Peyer's patch (tissue), 4 donors: Measurements from ENCODE around the gene PDCD6IP. TPM values are rescaled to one million over a fixed set of nuclear protein-coding genes. Genes with fewer than 3 reads are reported as not detected.

Experiments
- DNase-seq, 3 donors: peaks; one replicate each; pipeline ENCODE4 v3.0.0-alpha.2; 2017 to 2019
- H3K27ac ChIP-seq, 4 donors: fragments of 200-600 bp; sonication (generic); one replicate each; pipeline ENCODE4 v1.5.1; 2016 to 2019
- H3K27me3 ChIP-seq, 2 donors: fragments of 200-600 bp; sonication (generic); one replicate each; pipeline ENCODE4 v1.5.1; 2019
- H3K36me3 ChIP-seq, 3 donors: fragments of 200-600 bp; sonication (generic); one replicate each; pipeline ENCODE4 v1.5.1; 2016 to 2019
- H3K4me1 ChIP-seq, 4 donors: fragments of 200-600 bp; sonication (generic); one replicate each; pipeline ENCODE4 v1.5.1; 2016 to 2019
- H3K4me3 ChIP-seq, 4 donors: fragments of 200-600 bp; sonication (generic); 1 replicate in 3 of 4; 2 replicates in 1 of 4; pipeline ENCODE4 v1.5.1; 2016 to 2019; ENCODE audit warnings: mild to moderate bottlenecking in 1 of 4
- H3K9me3 ChIP-seq, 4 donors: fragments of 200-600 bp; sonication (generic); one replicate each; pipeline ENCODE4 v1.5.1; 2016 to 2019; ENCODE audit warnings: mild to moderate bottlenecking in 1 of 4
- CTCF ChIP-seq, 6 experiments: fragments of 450-650 bp in 4 of 6; fragments of 200-600 bp in 2 of 6; sonication (generic) in 1 of 6; IDR thresholded peaks; one replicate each; pipeline ENCODE4 v1.5.1; 2017 to 2019; ENCODE audit warnings: antibody characterized with exemption in 6 of 6, mild to moderate bottlenecking in 3 of 6, moderate library complexity in 1 of 6
- POLR2A ChIP-seq, 2 donors: fragments of 450-650 bp; IDR thresholded peaks; one replicate each; pipeline ENCODE4 v1.5.1; 2017; ENCODE audit warnings: antibody characterized with exemption in 2 of 2, mild to moderate bottlenecking in 2 of 2, moderate library complexity in 2 of 2
- total RNA-seq, 4 donors: library from RNA; depleted of rRNA; stranded (reverse); fragments of >200 nt; gene quantifications; one replicate each; pipeline ENCODE4 v1.1.0, GENCODE V29; 2016

Gene PDCD6IP
- total RNA-seq, 4 donors from 2014 or later = 49.5 to 151 (median 136) TPM

GRCh38 chr3:33904730-33905129 lies 106.3 kb downstream of the PDCD6IP start:
- H3K4me3 ChIP-seq = no peak overlapping the region
- no peaks in the 10 kb centered on the region for H3K36me3 ChIP-seq
- no peak overlapping the region for H3K27ac ChIP-seq
- DNase-seq = no peak
- TF ChIP-seq CTCF (IDR thresholded peaks at IDR 0.05) = no peak
- no peak for TF ChIP-seq POLR2A (IDR thresholded peaks at IDR 0.05)
- no peaks in the 10 kb centered on the region for H3K4me1 ChIP-seq
- H3K27me3 ChIP-seq = no peaks in the 10 kb centered on the region
- no peaks in the 10 kb centered on the region for H3K9me3 ChIP-seq

- Histone ChIP-seq H3K36me3 (no peaks in the 10 kb centered on the region), H3K27me3 (no peaks in the 10 kb centered on the region), H3K4me1 (no peaks in the 10 kb centered on the region), H3K4me3 (no peak overlapping the region), H3K9me3 (no peaks in the 10 kb centered on the region), H3K27ac (no peak overlapping the region)
- TF ChIP-seq POLR2A (IDR thresholded peaks at IDR 0.05) = no peak
- no peak for TF ChIP-seq CTCF (IDR thresholded peaks at IDR 0.05)
- DNase-seq = no peak
Measured at GRCh38 chr3:33908250-33908851, 109.9 kb downstream of the PDCD6IP start.

- Histone ChIP-seq H3K4me1 (no peaks in the 10 kb centered on the region), H3K27me3 (no peaks in the 10 kb centered on the region), H3K27ac (no peak overlapping the region), H3K36me3 (no peaks in the 10 kb centered on the region), H3K4me3 (no peak overlapping the region), H3K9me3 (no peaks in the 10 kb centered on the region)
- no peak for DNase-seq
- TF ChIP-seq POLR2A (IDR thresholded peaks at IDR 0.05) = no peak
- no peak for TF ChIP-seq CTCF (IDR thresholded peaks at IDR 0.05)
Measured at GRCh38 chr3:33909547-33909946, 111.1 kb downstream of the PDCD6IP start.

- DNase-seq = no peak
Measured at GRCh38 chr3:33910031-33910430, 111.6 kb downstream of the PDCD6IP start.

GRCh38 chr3:33911525-33912322 lies 113.3 kb downstream of the PDCD6IP start:
- no peak for TF ChIP-seq POLR2A (IDR thresholded peaks at IDR 0.05)
- no peak for TF ChIP-seq CTCF (IDR thresholded peaks at IDR 0.05)

More at GRCh38 chr3:33910031-33910430, 111.6 kb downstream of the PDCD6IP start:
- H3K9me3 ChIP-seq = no peaks in the 10 kb centered on the region
- TF ChIP-seq CTCF (IDR thresholded peaks at IDR 0.05) (no peak), POLR2A (IDR thresholded peaks at IDR 0.05) (no peak)
- H3K36me3 ChIP-seq = no peaks in the 10 kb centered on the region
- no peak overlapping the region for H3K4me3 ChIP-seq
- no peak overlapping the region for H3K27ac ChIP-seq
- H3K4me1 ChIP-seq = no peaks in the 10 kb centered on the region
- no peaks in the 10 kb centered on the region for H3K27me3 ChIP-seq

More at GRCh38 chr3:33911525-33912322, 113.3 kb downstream of the PDCD6IP start:
- Histone ChIP-seq H3K36me3 (no peaks in the 10 kb centered on the region), H3K27ac (no peak overlapping the region), H3K4me3 (no peak overlapping the region), H3K27me3 (no peaks in the 10 kb centered on the region), H3K4me1 (no peaks in the 10 kb centered on the region), H3K9me3 (no peaks in the 10 kb centered on the region)
- DNase-seq = no peak
